H9 (cell line): ENCODE measurements around the gene AHDC1. TPM values are rescaled to one million over a fixed set of nuclear protein-coding genes. Genes with fewer than 3 reads are reported as not detected.

Experiments used
- DNase-seq: peaks from one replicate; pipeline ENCODE4 v3.0.0-alpha.2; 2017
- H2AFZ ChIP-seq: one replicate; pipeline ENCODE4 v1.6.1; 2013; ENCODE audit warnings: mild to moderate bottlenecking, low read length, control low read depth, moderate library complexity
- H2AK5ac ChIP-seq: 2 replicates; pipeline ENCODE4 v1.6.1; 2013; ENCODE audit warnings: low read length, control low read depth, mixed read lengths; ENCODE audit not compliant: insufficient read length
- H2BK120ac ChIP-seq: one replicate; pipeline ENCODE4 v1.6.1; 2013; ENCODE audit warnings: low read depth, mild to moderate bottlenecking, low read length, control low read depth, inconsistent platforms; ENCODE audit not compliant: poor library complexity, severe bottlenecking
- H2BK12ac ChIP-seq: 2 replicates; pipeline ENCODE4 v1.6.1; 2013; ENCODE audit warnings: low read length, control low read depth, mixed read lengths, low read depth; ENCODE audit not compliant: insufficient read length
- H2BK15ac ChIP-seq: 2 replicates; pipeline ENCODE4 v1.6.1; 2013; ENCODE audit warnings: low read depth, low read length, control low read depth
- H2BK20ac ChIP-seq: one replicate; pipeline ENCODE4 v1.6.1; 2013; ENCODE audit warnings: low read depth, mild to moderate bottlenecking, low read length, control low read depth, inconsistent platforms; ENCODE audit not compliant: poor library complexity, severe bottlenecking
- H2BK5ac ChIP-seq: 2 replicates; pipeline ENCODE4 v1.6.1; 2013; ENCODE audit warnings: low read length, control low read depth, mixed read lengths; ENCODE audit not compliant: insufficient read length
- H3K14ac ChIP-seq: 2 replicates; pipeline ENCODE4 v1.6.1; 2013; ENCODE audit warnings: low read length, control low read depth; ENCODE audit not compliant: insufficient read depth
- H3K18ac ChIP-seq: 2 replicates; pipeline ENCODE4 v1.6.1; 2013; ENCODE audit warnings: low read depth, mild to moderate bottlenecking, mixed read lengths, low read length, control low read depth; ENCODE audit not compliant: insufficient read length
- H3K23ac ChIP-seq: 2 replicates; pipeline ENCODE4 v1.6.1; 2013; ENCODE audit warnings: low read length, control low read depth, mixed read lengths, low read depth; ENCODE audit not compliant: insufficient read length
- H3K23me2 ChIP-seq: 2 replicates; pipeline ENCODE4 v1.6.1; 2013; ENCODE audit warnings: low read depth, mild to moderate bottlenecking, mixed read lengths, low read length, control low read depth; ENCODE audit not compliant: insufficient read length, poor library complexity, severe bottlenecking
- H3K27ac ChIP-seq: 2 replicates; pipeline ENCODE4 v1.5.1; 2013; ENCODE audit warnings: low read length, control low read depth, mixed read lengths, low read depth; ENCODE audit not compliant: insufficient read length
- H3K27me3 ChIP-seq: 2 replicates; pipeline ENCODE4 v1.6.1; 2013; ENCODE audit warnings: low read length, control low read depth, inconsistent platforms; ENCODE audit not compliant: insufficient read depth
- H3K4ac ChIP-seq: 2 replicates; pipeline ENCODE4 v1.6.1; 2013; ENCODE audit warnings: low read depth, mild to moderate bottlenecking, control low read depth, inconsistent platforms, low read length, moderate library complexity
- H3K4me1 ChIP-seq: 2 replicates; pipeline ENCODE4 v1.6.1; 2013; ENCODE audit warnings: low read length, control low read depth, inconsistent platforms; ENCODE audit not compliant: insufficient read depth
- H3K4me2 ChIP-seq: 2 replicates; pipeline ENCODE4 v1.6.1; 2013; ENCODE audit warnings: low read length, control low read depth, mixed read lengths; ENCODE audit not compliant: insufficient read length, insufficient read depth
- H3K56ac ChIP-seq: 2 replicates; pipeline ENCODE4 v1.6.1; 2013; ENCODE audit warnings: low read depth, mild to moderate bottlenecking, mixed read lengths, low read length, control low read depth; ENCODE audit not compliant: insufficient read length
- H3K79me1 ChIP-seq: 2 replicates; pipeline ENCODE4 v1.6.1; 2013; ENCODE audit warnings: low read depth, mild to moderate bottlenecking, moderate library complexity, low read length, control low read depth, inconsistent platforms; ENCODE audit not compliant: insufficient read depth, poor library complexity, severe bottlenecking
- H3K79me2 ChIP-seq: 2 replicates; pipeline ENCODE4 v1.6.1; 2013; ENCODE audit warnings: low read length, control low read depth, inconsistent platforms; ENCODE audit not compliant: insufficient read depth
- H3K9ac ChIP-seq: 2 replicates; pipeline ENCODE4 v1.6.1; 2013; ENCODE audit warnings: low read length, control low read depth, mixed read lengths; ENCODE audit not compliant: insufficient read length; ENCODE audit errors: extremely low read depth
- H3K9me3 ChIP-seq: one replicate; pipeline ENCODE4 v1.6.1; 2013; ENCODE audit warnings: low read depth, low read length, inconsistent platforms; ENCODE audit not compliant: control insufficient read depth
- H3T11ph ChIP-seq: one replicate; pipeline ENCODE4 v1.6.1; 2013; ENCODE audit warnings: mild to moderate bottlenecking, low read length, control low read depth, inconsistent platforms
- H4K20me1 ChIP-seq: one replicate; pipeline ENCODE4 v1.6.1; 2013; ENCODE audit not compliant: control insufficient read depth, insufficient read length, insufficient read depth
- H4K5ac ChIP-seq: 2 replicates; pipeline ENCODE4 v1.6.1; 2013; ENCODE audit warnings: low read depth, mild to moderate bottlenecking, mixed read lengths, low read length, control low read depth; ENCODE audit not compliant: insufficient read length
- H4K8ac ChIP-seq: replicated peaks from 2 replicates; pipeline ENCODE4 v1.6.1; 2013; ENCODE audit warnings: low read length, control low read depth, mixed read lengths, low read depth; ENCODE audit not compliant: insufficient read length
- H4K91ac ChIP-seq: 2 replicates; pipeline ENCODE4 v1.6.1; 2013; ENCODE audit warnings: low read depth, mild to moderate bottlenecking, moderate library complexity, mixed read lengths, low read length, control low read depth; ENCODE audit not compliant: insufficient read length
- H3K27ac Mint-ChIP-seq, 3 experiments: 2 replicates in 2 of 3; 3 replicates in 1 of 3; pipeline ENCODE4 v1.8.0; 2020 to 2021; ENCODE audit warnings: mixed read lengths in 3 of 3, mild to moderate bottlenecking in 1 of 3, moderate library complexity in 1 of 3
- H3K27me3 Mint-ChIP-seq: 2 replicates; pipeline ENCODE4 v1.8.0; 2021; ENCODE audit warnings: low read depth, mild to moderate bottlenecking, moderate library complexity, mixed read lengths
- H3K36me3 Mint-ChIP-seq, 3 experiments: 2 replicates in 2 of 3; 3 replicates in 1 of 3; pipeline ENCODE4 v1.8.0; 2020 to 2021; ENCODE audit warnings: low read depth in 3 of 3, mixed read lengths in 3 of 3; ENCODE audit not compliant: insufficient read depth in 1 of 3
- H3K4me1 Mint-ChIP-seq, 2 experiments: 2 replicates each; pipeline ENCODE4 v1.8.0; 2020; ENCODE audit warnings: mixed read lengths in 2 of 2
- H3K4me3 Mint-ChIP-seq, 2 experiments: 2 replicates in 1 of 2; 3 replicates in 1 of 2; pipeline ENCODE4 v1.8.0; 2020 to 2021; ENCODE audit warnings: mild to moderate bottlenecking in 2 of 2, mixed read lengths in 2 of 2, moderate library complexity in 1 of 2
- H3K9me3 Mint-ChIP-seq, 2 experiments: 2 replicates in 1 of 2; 3 replicates in 1 of 2; pipeline ENCODE4 v1.8.0; 2020; ENCODE audit warnings: mild to moderate bottlenecking in 2 of 2, mixed read lengths in 2 of 2, moderate library complexity in 1 of 2
- CTCF ChIP-seq: fragments of 200-600 bp; sonication (generic); conservative IDR thresholded peaks from 3 replicates; pipeline ENCODE4 v1.8.0; 2021; ENCODE audit warnings: antibody characterized with exemption, mild to moderate bottlenecking
- WGBS: extraction: QIAGEN DNeasy Blood & Tissue Kit; methylation state at CpG from one replicate; pipeline ENCODE4 v1.1.7; 2013; ENCODE audit warnings: missing lambda C conversion rate, low lambda C conversion rate, mixed read lengths; ENCODE audit not compliant: insufficient read length; ENCODE audit errors: extremely low coverage; 5-methylcytosine and 5-hydroxymethylcytosine counted together
- total RNA-seq: library from RNA; stranded (reverse); gene quantifications from 2 replicates; pipeline ENCODE4 v1.2.1, GENCODE V29; 2021

The AHDC1 gene
- total RNA-seq, 1 experiment from 2014 or later, result 29.4 TPM

GRCh38 chr1:27545876-27546275 is 58.1 kb downstream of the AHDC1 start:
- Histone ChIP-seq H2BK20ac (no peak overlapping the region), H4K8ac (no peak overlapping the region), H3K56ac (no peak overlapping the region), H3K14ac (no peak overlapping the region), H3K9ac (no peak overlapping the region), H3T11ph (no peak overlapping the region), H3K79me1 (no peaks in the 10 kb centered on the region), H4K20me1 (no peaks in the 10 kb centered on the region), H3K4ac (no peak overlapping the region), H3K4me2 (no peak overlapping the region), H2BK120ac (no peak overlapping the region), H2BK15ac (no peak overlapping the region), H3K27ac (no peak overlapping the region), H3K18ac (no peak overlapping the region), H3K79me2 (no peaks in the 10 kb centered on the region), H3K4me1 (0 out of 2 replicates have a peak, but pooled peaks cover 3% of the 10 kb centered on the region), H4K5ac (no peak overlapping the region), H4K91ac (no peak overlapping the region), H3K9me3 (no peaks in the 10 kb centered on the region), H2AK5ac (no peak overlapping the region), H3K23ac (no peak overlapping the region), H2AFZ (no peak overlapping the region), H2BK12ac (no peak overlapping the region), H2BK5ac (no peak overlapping the region), H3K23me2 (peaks cover 3% of the 10 kb centered on the region), H3K27me3 (no peaks in the 10 kb centered on the region)
- Mint-ChIP-seq H3K27ac (no peak overlapping the region), H3K4me1 (peaks cover 15 to 17% of the 10 kb centered on the region in 2 experiments), H3K27me3 (no peaks in the 10 kb centered on the region), H3K9me3 (no peaks in the 10 kb centered on the region), H3K4me3 (no peak overlapping the region), H3K36me3 (peaks cover 6 to 36% (median 24%) of the 10 kb centered on the region in 3 experiments; a peak in 5 of 7 replicates)
- no peak for TF ChIP-seq CTCF
- no CpG with 5 or more reads among the region's 6 CpGs for WGBS
- no peak for DNase-seq
